Osteoblast (primary cell): Measurements from ENCODE around the gene ANKRD16. TPM values are rescaled to one million over a fixed set of nuclear protein-coding genes. Genes with fewer than 3 reads are reported as not detected.

Source experiments
- DNase-seq: peaks from one replicate; pipeline ENCODE4 v3.0.0; 2011; ENCODE audit warnings: low spot score, mixed read lengths; ENCODE audit not compliant: insufficient read length; ENCODE audit errors: missing footprints
- H2AFZ ChIP-seq: 2 replicates; pipeline ENCODE4 v1.6.0; 2011; ENCODE audit warnings: mild to moderate bottlenecking, low read length
- H3K27ac ChIP-seq: 2 replicates; pipeline ENCODE4 v1.5.1; 2011; ENCODE audit warnings: mild to moderate bottlenecking, low read depth, low read length, moderate library complexity
- H3K27me3 ChIP-seq: 2 replicates; pipeline ENCODE4 v1.6.0; 2012; ENCODE audit warnings: mild to moderate bottlenecking, control low read depth, inconsistent platforms, low read length, moderate library complexity; ENCODE audit not compliant: insufficient read depth
- H3K36me3 ChIP-seq: 2 replicates; pipeline ENCODE4 v1.5.1; 2011; ENCODE audit warnings: mild to moderate bottlenecking, low read length, control low read depth, moderate library complexity; ENCODE audit not compliant: insufficient read depth
- H3K4me1 ChIP-seq: 2 replicates; pipeline ENCODE4 v1.5.1; 2011; ENCODE audit warnings: mild to moderate bottlenecking, low read length, control low read depth, moderate library complexity; ENCODE audit not compliant: insufficient read depth
- H3K4me2 ChIP-seq: 2 replicates; pipeline ENCODE4 v1.6.0; 2011; ENCODE audit warnings: mild to moderate bottlenecking, low read length; ENCODE audit not compliant: insufficient read depth
- H3K4me3 ChIP-seq: fragments of 200-600 bp; sonication (generic); 3 replicates; pipeline ENCODE4 v1.5.1; 2012; ENCODE audit warnings: mild to moderate bottlenecking, low read length, inconsistent platforms; ENCODE audit not compliant: insufficient read depth
- H3K79me2 ChIP-seq: 2 replicates; pipeline ENCODE4 v1.6.0; 2012; ENCODE audit warnings: mild to moderate bottlenecking, low read length, control low read depth, inconsistent platforms; ENCODE audit not compliant: insufficient read depth
- H3K9me3 ChIP-seq: 2 replicates; pipeline ENCODE4 v1.5.1; 2011; ENCODE audit warnings: low read depth, low read length, control low read depth
- H4K20me1 ChIP-seq: 2 replicates; pipeline ENCODE4 v1.6.0; 2012; ENCODE audit warnings: mild to moderate bottlenecking, low read length, control low read depth; ENCODE audit not compliant: insufficient read depth
- CTCF ChIP-seq: IDR thresholded peaks from 2 replicates; pipeline ENCODE4 v1.5.1; 2011; ENCODE audit warnings: mild to moderate bottlenecking, low read depth, low read length, moderate library complexity; ENCODE audit errors: extremely low read depth
- total RNA-seq: library from RNA; depleted of rRNA; stranded (reverse); fragments of >200 nt; gene quantifications from 2 replicates; pipeline ENCODE4 v1.2.3, GENCODE V29; 2012

Gene ANKRD16
- total RNA-seq, 1 donor, result 7.2 TPM

GRCh38 chr10:5890452-5890915, 791 bp upstream of the ANKRD16 start:
- H3K4me3 ChIP-seq, result peak overlapping the region; percentile 82
- H3K4me1 ChIP-seq, result peaks cover 23% of the 10 kb centered on the region
- H2AFZ ChIP-seq, result peak overlapping the region; percentile 75
- peaks cover 66% of the 10 kb centered on the region for H3K79me2 ChIP-seq
- DNase-seq, result peak; percentile 80
- H3K27ac ChIP-seq, result peak overlapping the region; percentile 76
- H3K9me3 ChIP-seq, result no peaks in the 10 kb centered on the region
- H3K27me3 ChIP-seq, result no peaks in the 10 kb centered on the region
- peaks cover 34% of the 10 kb centered on the region for H4K20me1 ChIP-seq
- no peak for TF ChIP-seq CTCF
- peak overlapping the region; percentile 94 for H3K4me2 ChIP-seq
- H3K36me3 ChIP-seq, result peaks cover 25% of the 10 kb centered on the region

- no peak for TF ChIP-seq CTCF
- Histone ChIP-seq H3K4me2 (peak overlapping the region; percentile 94), H3K4me1 (peaks cover 23% of the 10 kb centered on the region), H3K79me2 (peaks cover 53% of the 10 kb centered on the region), H4K20me1 (peaks cover 29% of the 10 kb centered on the region), H3K9me3 (no peaks in the 10 kb centered on the region), H3K4me3 (peak overlapping the region; percentile 79), H3K27me3 (no peaks in the 10 kb centered on the region), H3K27ac (peak overlapping the region; percentile 74), H3K36me3 (peaks cover 13% of the 10 kb centered on the region), H2AFZ (peak overlapping the region; percentile 89)
- DNase-seq, result peak; percentile 88
Measured at GRCh38 chr10:5888843-5889623, 660 bp downstream of the ANKRD16 start.

GRCh38 chr10:5888351-5888750, 1.3 kb downstream of the ANKRD16 start:
- peaks cover 46% of the 10 kb centered on the region for H3K79me2 ChIP-seq
- H2AFZ ChIP-seq, result peak overlapping the region; percentile 63
- H4K20me1 ChIP-seq, result peaks cover 23% of the 10 kb centered on the region
- peaks cover 15% of the 10 kb centered on the region for H3K36me3 ChIP-seq
- no peak for TF ChIP-seq CTCF
- H3K4me3 ChIP-seq, result peak overlapping the region; percentile 79
- H3K4me1 ChIP-seq, result peaks cover 23% of the 10 kb centered on the region
- H3K27ac ChIP-seq, result peak overlapping the region; percentile 54
- no peaks in the 10 kb centered on the region for H3K27me3 ChIP-seq
- peak overlapping the region; percentile 94 for H3K4me2 ChIP-seq
- DNase-seq, result peak; percentile 69
- H3K9me3 ChIP-seq, result no peaks in the 10 kb centered on the region

- Histone ChIP-seq H3K4me1 (peaks cover 23% of the 10 kb centered on the region), H3K36me3 (peaks cover 20% of the 10 kb centered on the region), H3K4me3 (no peak overlapping the region), H3K79me2 (peaks cover 39% of the 10 kb centered on the region), H2AFZ (no peak overlapping the region), H3K4me2 (no peak overlapping the region), H4K20me1 (peaks cover 18% of the 10 kb centered on the region), H3K27me3 (no peaks in the 10 kb centered on the region), H3K27ac (no peak overlapping the region), H3K9me3 (no peaks in the 10 kb centered on the region)
- DNase-seq, result no peak
- TF ChIP-seq CTCF, result no peak
Measured at GRCh38 chr10:5887641-5888040, 2.1 kb downstream of the ANKRD16 start.
